GM12891 (cell line): ENCODE results near the gene CTSA.
"Not testable (repeated sequence)": the region's sequence is repeated elsewhere in the genome, so short reads cannot be mapped to it uniquely, and the experiment has no call there.

Experiments used
- DNase-seq: peaks from one replicate; pipeline ENCODE4 v3.0.0; 2011; ENCODE audit warnings: low spot score; ENCODE audit not compliant: insufficient read length
- FAIRE-seq: peaks from 2 replicates; lab custom pipeline; 2011; peaks lifted over from hg19 to GRCh38; lab: Jason Lieb, UNC
- PAX5 ChIP-seq: IDR thresholded peaks from 2 replicates; pipeline ENCODE4 v1.6.1; 2011; ENCODE audit warnings: low read length, moderate library complexity, mild to moderate bottlenecking; ENCODE audit not compliant: insufficient read depth, severe bottlenecking
- POLR2A ChIP-seq: IDR thresholded peaks from 2 replicates; pipeline ENCODE4 v1.6.1; 2011; ENCODE audit warnings: low read depth, low read length, control low read depth
- POLR2AphosphoS5 ChIP-seq: IDR thresholded peaks from 2 replicates; pipeline ENCODE4 v1.6.1; 2011; ENCODE audit warnings: low read depth, low read length, control low read depth
- POU2F2 ChIP-seq: IDR thresholded peaks from 2 replicates; pipeline ENCODE4 v1.6.1; 2011; ENCODE audit warnings: low read depth, mild to moderate bottlenecking, control low read depth, low read length, moderate library complexity
- SPI1 ChIP-seq: IDR thresholded peaks from 2 replicates; pipeline ENCODE4 v1.6.1; 2011; ENCODE audit warnings: low read depth, low read length, control low read depth
- TAF1 ChIP-seq: IDR thresholded peaks from 2 replicates; pipeline ENCODE4 v1.6.1; 2011; ENCODE audit warnings: low read depth, low read length, control low read depth

The CTSA gene

GRCh38 chr20:45863543-45864470 lies 27.3 kb upstream of the CTSA start:
- DNase-seq (no peak), FAIRE-seq (no peak)
- TF ChIP-seq TAF1 (no peak), POU2F2 (no peak), SPI1 (no peak), POLR2A (no peak), POLR2AphosphoS5 (no peak), PAX5 (no peak)

GRCh38 chr20:45866454-45866853 lies 24.7 kb upstream of the CTSA start:
- FAIRE-seq (no peak), DNase-seq (no peak)
- TF ChIP-seq PAX5 (no peak), POLR2A (no peak), POLR2AphosphoS5 (no peak), TAF1 (no peak)

- FAIRE-seq = no peak
- TF ChIP-seq POLR2AphosphoS5 (no peak), POU2F2 (no peak), SPI1 (no peak), POLR2A (no peak), TAF1 (no peak), PAX5 (no peak)
- no peak for DNase-seq
These were observed 23.9 kb upstream of the CTSA start for GRCh38 chr20:45867136-45867818.

- FAIRE-seq (no peak), DNase-seq (no peak)
- TF ChIP-seq POLR2A = no peak
- TF ChIP-seq TAF1 = no peak
- TF ChIP-seq PAX5 = no peak
- TF ChIP-seq SPI1 = no peak
- TF ChIP-seq POU2F2 = no peak
- TF ChIP-seq POLR2AphosphoS5 = no peak
These were observed 23.3 kb upstream of the CTSA start for GRCh38 chr20:45867819-45868176.

GRCh38 chr20:45872626-45873025 lies 18.5 kb upstream of the CTSA start:
- no peak for FAIRE-seq
- TF ChIP-seq PAX5 (no peak), SPI1 (no peak), POU2F2 (no peak), POLR2AphosphoS5 (no peak), POLR2A (no peak), TAF1 (no peak)

GRCh38 chr20:45873409-45874103 lies 17.6 kb upstream of the CTSA start:
- FAIRE-seq = no peak
- no peak for TF ChIP-seq PAX5
- no peak for TF ChIP-seq POU2F2
- TF ChIP-seq POLR2AphosphoS5 = no peak
- TF ChIP-seq POLR2A = no peak
- TF ChIP-seq TAF1 = no peak
- TF ChIP-seq SPI1 = no peak
- no peak for DNase-seq

More at GRCh38 chr20:45872626-45873025, 18.5 kb upstream of the CTSA start:
- DNase-seq = no peak

GRCh38 chr20:45874104-45874481 lies 17.0 kb upstream of the CTSA start:
- not testable (repeated sequence) for DNase-seq, FAIRE-seq

GRCh38 chr20:45874576-45874975 lies 16.6 kb upstream of the CTSA start:
- no peak for FAIRE-seq
- DNase-seq = no peak
- TF ChIP-seq PAX5 = no peak
- TF ChIP-seq POLR2A = no peak
- TF ChIP-seq POU2F2 = no peak

- DNase-seq (no peak), FAIRE-seq (no peak)
- TF ChIP-seq SPI1 = no peak
- no peak for TF ChIP-seq PAX5
- TF ChIP-seq POLR2AphosphoS5 = no peak
- no peak for TF ChIP-seq TAF1
- TF ChIP-seq POLR2A = no peak
- no peak for TF ChIP-seq POU2F2
These were observed 12.9 kb upstream of the CTSA start for GRCh38 chr20:45878076-45878761.
